B cell (primary cell): ENCODE data around the gene BTBD6. TPM values are rescaled to one million over a fixed set of nuclear protein-coding genes. Genes with fewer than 3 reads are reported as not detected.
A peak's percentile ranks its signal among the peaks of the same experiment; 100 is the strongest.

Source experiments
- ATAC-seq: fragments of 200-7000 bp; cut with Tn5 transposase; one replicate; pipeline ENCODE4 v1.10.0; 2021; ENCODE audit warnings: low read depth, mild to moderate bottlenecking, moderate number of reproducible peaks, moderate library complexity
- CTCF ChIA-PET: fragments of 350-600 bp; sonication (Branson Sonifier 250); formaldehyde crosslinking; loops from one replicate; lab custom pipeline; 2021; ENCODE audit warnings: antibody characterized with exemption, inconsistent platforms; lab: Charles Lee
- POLR2A ChIA-PET: fragments of 350-600 bp; sonication (Branson Sonifier 250); formaldehyde crosslinking; loops from one replicate; lab custom pipeline; 2021; ENCODE audit warnings: antibody characterized with exemption; lab: Charles Lee
- DNase-seq: peaks from one replicate; pipeline ENCODE4 v3.0.0; 2013
- H2AFZ ChIP-seq: 2 replicates; pipeline ENCODE4 v1.6.1; 2012; ENCODE audit warnings: mild to moderate bottlenecking, low read depth, low read length; ENCODE audit not compliant: insufficient read depth, poor library complexity, severe bottlenecking
- H3K27ac ChIP-seq, 2 donors: 1 replicate in 1 of 2; 2 replicates in 1 of 2; pipeline ENCODE4 v1.5.1; 2012 to 2013; ENCODE audit warnings: low read length in 2 of 2, mild to moderate bottlenecking in 2 of 2, moderate library complexity in 1 of 2
- H3K27me3 ChIP-seq, 4 experiments: fragments of 200-600 bp in 1 of 4; sonication (generic) in 1 of 4; replicated peaks in 1 of 4; 1 replicate in 2 of 4; 2 replicates in 2 of 4; pipeline versions ENCODE4 v1.6.1 to v1.7.0; 2013 to 2016; ENCODE audit warnings: low read length in 3 of 4, mild to moderate bottlenecking in 2 of 4, mixed read lengths in 1 of 4, moderate library complexity in 1 of 4; ENCODE audit not compliant: insufficient read depth in 4 of 4, control insufficient read depth in 3 of 4; ENCODE audit errors: control extremely low read depth in 1 of 4
- H3K36me3 ChIP-seq, 2 experiments: replicated peaks in 1 of 2; 1 replicate in 1 of 2; 2 replicates in 1 of 2; pipeline versions ENCODE4 v1.6.1 to v1.7.1; 2013; ENCODE audit warnings: low read length in 1 of 2; ENCODE audit not compliant: insufficient read depth in 2 of 2, control insufficient read depth in 1 of 2; ENCODE audit errors: control extremely low read depth in 1 of 2, extremely low read depth in 1 of 2
- H3K4me1 ChIP-seq, 2 donors: fragments of 200-600 bp in 1 of 2; sonication (generic) in 1 of 2; 1 replicate in 1 of 2; 2 replicates in 1 of 2; pipeline versions ENCODE4 v1.5.1 to v1.6.1; 2013 to 2017; ENCODE audit warnings: low read length in 2 of 2; ENCODE audit not compliant: control insufficient read depth in 2 of 2, insufficient read depth in 2 of 2
- H3K4me2 ChIP-seq: replicated peaks from 2 replicates; pipeline ENCODE3; 2012; ENCODE audit warnings: mild to moderate bottlenecking, low read depth, low read length; ENCODE audit not compliant: poor library complexity, severe bottlenecking
- H3K4me3 ChIP-seq, 5 experiments: fragments of 200-600 bp in 1 of 5; sonication (generic) in 1 of 5; 1 replicate in 3 of 5; 2 replicates in 2 of 5; pipeline versions ENCODE4 v1.5.1 to v1.7.0; 2011 to 2016; ENCODE audit warnings: low read length in 4 of 5, mild to moderate bottlenecking in 4 of 5, low read depth in 2 of 5, control low read depth in 1 of 5, moderate library complexity in 1 of 5; ENCODE audit not compliant: insufficient read depth in 1 of 5; ENCODE audit errors: control extremely low read depth in 1 of 5, extremely low read depth in 1 of 5
- H3K79me2 ChIP-seq: fragments of 200-600 bp; sonication (generic); one replicate; pipeline ENCODE4 v1.6.0; 2016; ENCODE audit warnings: low read length; ENCODE audit not compliant: control insufficient read depth, insufficient read depth
- H3K9ac ChIP-seq: fragments of 200-600 bp; sonication (generic); 2 replicates; pipeline ENCODE4 v1.6.1; 2017; ENCODE audit warnings: mild to moderate bottlenecking, low read length, moderate library complexity
- H3K9me3 ChIP-seq, 3 donors: one replicate each; pipeline versions ENCODE4 v1.6.1 to v1.7.1; 2013; ENCODE audit warnings: low read length in 2 of 3; ENCODE audit not compliant: control insufficient read depth in 2 of 3, insufficient read depth in 1 of 3; ENCODE audit errors: control extremely low read depth in 1 of 3
- H4K20me1 ChIP-seq: 2 replicates; pipeline ENCODE4 v1.6.0; 2012; ENCODE audit warnings: mild to moderate bottlenecking, low read length; ENCODE audit not compliant: insufficient read depth, control insufficient read depth, poor library complexity, severe bottlenecking
- H3K27ac Mint-ChIP-seq: one replicate; pipeline ENCODE4 v1.8.0; 2021; ENCODE audit warnings: mixed read lengths
- H3K27me3 Mint-ChIP-seq: one replicate; pipeline ENCODE4 v1.8.0; 2021; ENCODE audit warnings: mixed read lengths
- H3K4me1 Mint-ChIP-seq: one replicate; pipeline ENCODE4 v1.8.0; 2021; ENCODE audit warnings: mixed read lengths
- H3K4me3 Mint-ChIP-seq: one replicate; pipeline ENCODE4 v1.8.0; 2021; ENCODE audit warnings: mixed read lengths
- H3K9me3 Mint-ChIP-seq: one replicate; pipeline ENCODE4 v1.8.0; 2022; ENCODE audit warnings: mixed read lengths; ENCODE audit not compliant: insufficient read depth
- EZH2 ChIP-seq: IDR thresholded peaks from 2 replicates; pipeline ENCODE4 v1.6.1; 2012; ENCODE audit warnings: borderline replicate concordance, low read depth, mild to moderate bottlenecking, moderate library complexity, low read length; ENCODE audit not compliant: insufficient read depth, poor library complexity, severe bottlenecking
- WGBS: methylation state at CpG from one replicate; pipeline ENCODE4 v1.1.5; 2013; ENCODE audit warnings: missing lambda C conversion rate; ENCODE audit not compliant: insufficient coverage; 5-methylcytosine and 5-hydroxymethylcytosine counted together
- intact Hi-C: fragments of 100-400 bp; cut with micrococcal nuclease; formaldehyde crosslinking; loops from one replicate; pipeline ENCODE4 v1.10.0; 2022
- polyA plus RNA-seq: library from polyadenylated mRNA; depleted of rRNA; stranded (reverse); fragments of >200 nt; gene quantifications from 2 replicates; pipeline ENCODE4 v1.2.3, GENCODE V29; 2012
- total RNA-seq, 2 donors: library from RNA; stranded (reverse); fragments of 120-200 nt in 1 of 2; gene quantifications; 1 replicate in 1 of 2; 2 replicates in 1 of 2; pipeline versions ENCODE4 v1.2.3 to v1.2.4, GENCODE V29; 2013 to 2022
- TF ChIP-seq, protein P1 (sequence below): fragments of 200-600 bp; IDR thresholded peaks from one replicate; pipeline ENCODE4 v1.8.0; 2022; ENCODE audit warnings: antibody characterized with exemption, mild to moderate bottlenecking

The BTBD6 gene
- total and polyA plus RNA-seq, 2 donors (not counting 1 experiment from before 2014, with no cell fraction given): 33.4 to 36.1 TPM

DNA sequence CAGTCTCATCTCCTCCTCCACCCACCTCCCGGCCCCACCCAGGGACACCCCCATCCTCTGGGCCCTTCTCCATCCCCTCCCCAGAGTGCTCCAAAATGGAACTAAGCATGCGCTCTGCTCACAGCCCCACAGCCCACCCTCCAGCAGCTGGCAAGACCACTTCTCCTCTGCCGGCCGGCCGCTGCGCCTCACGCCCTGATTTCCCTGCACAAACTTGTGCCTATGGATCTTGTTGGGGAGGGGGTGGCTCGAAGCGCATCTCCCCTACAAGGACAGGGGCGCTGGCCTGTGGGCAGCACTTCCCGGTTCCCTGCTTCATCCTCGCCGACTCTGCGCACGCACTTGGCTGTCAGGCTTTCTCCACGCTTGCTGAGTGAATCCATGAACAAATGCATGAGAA is 47.7 kb upstream of the BTBD6 start:
- H3K4me2 ChIP-seq: no peak overlapping the region
- Mint-ChIP-seq H3K4me3 (no peak overlapping the region), H3K4me1 (peaks cover 26% of the 10 kb centered on the region), H3K27ac (no peak overlapping the region), H3K27me3 (peaks cover 26% of the 10 kb centered on the region), H3K9me3 (no peaks in the 10 kb centered on the region)
- H3K4me3 ChIP-seq: no peak overlapping the region
- H3K79me2 ChIP-seq: no peaks in the 10 kb centered on the region
- no peak overlapping the region for H3K27ac ChIP-seq
- peaks cover 0 to 18% (median 0%) of the 10 kb centered on the region in 3 donors for H3K9me3 ChIP-seq
- no peak for TF ChIP-seq EZH2
- TF ChIP-seq, protein P1, sequence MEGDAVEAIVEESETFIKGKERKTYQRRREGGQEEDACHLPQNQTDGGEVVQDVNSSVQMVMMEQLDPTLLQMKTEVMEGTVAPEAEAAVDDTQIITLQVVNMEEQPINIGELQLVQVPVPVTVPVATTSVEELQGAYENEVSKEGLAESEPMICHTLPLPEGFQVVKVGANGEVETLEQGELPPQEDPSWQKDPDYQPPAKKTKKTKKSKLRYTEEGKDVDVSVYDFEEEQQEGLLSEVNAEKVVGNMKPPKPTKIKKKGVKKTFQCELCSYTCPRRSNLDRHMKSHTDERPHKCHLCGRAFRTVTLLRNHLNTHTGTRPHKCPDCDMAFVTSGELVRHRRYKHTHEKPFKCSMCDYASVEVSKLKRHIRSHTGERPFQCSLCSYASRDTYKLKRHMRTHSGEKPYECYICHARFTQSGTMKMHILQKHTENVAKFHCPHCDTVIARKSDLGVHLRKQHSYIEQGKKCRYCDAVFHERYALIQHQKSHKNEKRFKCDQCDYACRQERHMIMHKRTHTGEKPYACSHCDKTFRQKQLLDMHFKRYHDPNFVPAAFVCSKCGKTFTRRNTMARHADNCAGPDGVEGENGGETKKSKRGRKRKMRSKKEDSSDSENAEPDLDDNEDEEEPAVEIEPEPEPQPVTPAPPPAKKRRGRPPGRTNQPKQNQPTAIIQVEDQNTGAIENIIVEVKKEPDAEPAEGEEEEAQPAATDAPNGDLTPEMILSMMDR: no peak
- H3K36me3 ChIP-seq: no peaks in the 10 kb centered on the region
- DNase-seq (no peak), ATAC-seq (no peak)
- no peaks in the 10 kb centered on the region for H4K20me1 ChIP-seq
- H3K9ac ChIP-seq: no peak overlapping the region
- intact Hi-C loops: loop anchor here (5.0 kb wide), 3 partner anchors 108 to 327 kb away; partner anchors contain the start of genes TEDC1 and TMEM121
- POLR2A ChIA-PET: no interaction called here
- H3K27me3 ChIP-seq: peaks cover 0 to 78% (median 26%) of the 10 kb centered on the region in 4 experiments
- 87% methylated on average over 10 of the region's 16 CpGs for WGBS
- peaks cover 32 to 47% of the 10 kb centered on the region in 2 donors for H3K4me1 ChIP-seq
- CTCF ChIA-PET: interaction anchor here (1.4 to 2.0 kb wide), 2 partner anchors 101 to 151 kb away, joined by 4 read pairs; partner anchors contain the start of gene BRF1
- no peak overlapping the region for H2AFZ ChIP-seq

- Mint-ChIP-seq H3K27me3 (peaks cover 22% of the 10 kb centered on the region), H3K4me3 (peak overlapping the region; percentile 10), H3K9me3 (no peaks in the 10 kb centered on the region), H3K4me1 (peaks cover 19% of the 10 kb centered on the region), H3K27ac (no peak overlapping the region)
- TF ChIP-seq, protein P1: no peak
- no peak for TF ChIP-seq EZH2
- Histone ChIP-seq H3K27me3 (peaks cover 0 to 71% (median 23%) of the 10 kb centered on the region in 4 experiments), H3K27ac (no peak overlapping the region), H4K20me1 (no peaks in the 10 kb centered on the region), H3K79me2 (no peaks in the 10 kb centered on the region), H3K9ac (no peak overlapping the region), H3K4me3 (no peak overlapping the region), H3K36me3 (no peaks in the 10 kb centered on the region), H3K9me3 (peaks cover 0 to 13% (median 0%) of the 10 kb centered on the region in 3 donors), H3K4me2 (peak overlapping the region; percentile 22), H2AFZ (peak overlapping the region; percentile 32), H3K4me1 (peaks cover 25 to 40% of the 10 kb centered on the region in 2 donors)
- peak; percentile 7 for ATAC-seq
- intact Hi-C loops: loop anchor here (5.0 kb wide), 3 partner anchors 109 to 326 kb away; partner anchors contain the start of genes TEDC1 and TMEM121
- POLR2A ChIA-PET: interaction anchor here (0.6 kb wide), 1 partner anchor 147 kb away, joined by 4 read pairs; no protein-coding TSS in a partner anchor
- 34% methylated on average over 28 of the region's 28 CpGs for WGBS
- DNase-seq: no peak
- CTCF ChIA-PET: interaction anchor here (1.2 to 2.0 kb wide), 3 partner anchors 100 to 331 kb away, joined by 4 read pairs; partner anchors contain the start of gene BRF1
Observed at GRCh38 chr14:105201156-105201924, 47.0 kb upstream of the BTBD6 start.
